Mammary epithelial cell (primary cell): ENCODE measurements around the gene GCLM.

Experiments used
- EZH2 ChIP-seq: IDR thresholded peaks from 2 replicates; pipeline ENCODE4 v1.6.1; 2012; ENCODE audit warnings: low read length, inconsistent platforms, borderline replicate concordance
- TF ChIP-seq, protein P1 (sequence below), 2 donors: IDR thresholded peaks in 1 of 2; conservative IDR thresholded peaks in 1 of 2; 2 replicates each; pipeline ENCODE4 v1.5.1; 2011 to 2012; ENCODE audit warnings: inconsistent platforms in 2 of 2, low read length in 2 of 2, mild to moderate bottlenecking in 2 of 2, control low read depth in 1 of 2, low read depth in 1 of 2; ENCODE audit not compliant: insufficient read depth in 1 of 2; ENCODE audit errors: extremely low read depth in 1 of 2

DNA sequence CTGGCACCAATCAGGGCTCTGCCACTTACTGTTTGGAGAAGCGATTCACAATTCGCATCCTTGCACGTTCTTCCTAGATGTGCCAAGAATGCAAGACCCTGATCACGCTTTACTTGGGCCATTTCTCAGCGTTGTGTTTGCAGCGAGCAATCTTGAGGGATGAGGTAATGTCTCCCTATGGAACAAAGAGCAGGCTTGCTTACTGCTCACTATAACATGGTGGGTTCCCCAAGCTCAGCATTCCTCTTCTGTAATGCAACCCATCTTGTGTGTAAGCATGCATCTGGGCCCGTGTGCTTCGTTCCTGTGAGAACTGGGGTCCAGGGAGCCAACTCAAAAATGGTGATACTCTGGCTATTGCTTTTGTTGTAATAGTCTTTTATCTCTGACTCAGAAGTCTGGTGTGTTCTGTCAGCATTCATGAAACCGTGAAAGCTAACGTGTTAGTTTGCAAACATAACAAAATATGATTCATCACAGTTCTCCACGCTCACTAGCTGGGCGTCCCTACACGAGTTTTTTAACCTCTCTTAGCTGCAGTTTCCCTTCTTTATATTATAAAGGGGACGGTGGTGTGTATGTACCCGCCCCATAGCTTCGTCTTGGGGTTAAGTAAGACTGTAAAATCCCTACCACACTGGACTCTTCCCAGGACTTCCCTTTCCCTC, 63.6 kb downstream of the GCLM start:
- TF ChIP-seq, protein P1, sequence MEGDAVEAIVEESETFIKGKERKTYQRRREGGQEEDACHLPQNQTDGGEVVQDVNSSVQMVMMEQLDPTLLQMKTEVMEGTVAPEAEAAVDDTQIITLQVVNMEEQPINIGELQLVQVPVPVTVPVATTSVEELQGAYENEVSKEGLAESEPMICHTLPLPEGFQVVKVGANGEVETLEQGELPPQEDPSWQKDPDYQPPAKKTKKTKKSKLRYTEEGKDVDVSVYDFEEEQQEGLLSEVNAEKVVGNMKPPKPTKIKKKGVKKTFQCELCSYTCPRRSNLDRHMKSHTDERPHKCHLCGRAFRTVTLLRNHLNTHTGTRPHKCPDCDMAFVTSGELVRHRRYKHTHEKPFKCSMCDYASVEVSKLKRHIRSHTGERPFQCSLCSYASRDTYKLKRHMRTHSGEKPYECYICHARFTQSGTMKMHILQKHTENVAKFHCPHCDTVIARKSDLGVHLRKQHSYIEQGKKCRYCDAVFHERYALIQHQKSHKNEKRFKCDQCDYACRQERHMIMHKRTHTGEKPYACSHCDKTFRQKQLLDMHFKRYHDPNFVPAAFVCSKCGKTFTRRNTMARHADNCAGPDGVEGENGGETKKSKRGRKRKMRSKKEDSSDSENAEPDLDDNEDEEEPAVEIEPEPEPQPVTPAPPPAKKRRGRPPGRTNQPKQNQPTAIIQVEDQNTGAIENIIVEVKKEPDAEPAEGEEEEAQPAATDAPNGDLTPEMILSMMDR (conservative IDR thresholded peaks at IDR 0.05 in 1 of 2, IDR thresholded peaks at IDR 0.05 in 1 of 2; ENCODE audit: extremely low read depth in 1 of 2, insufficient read depth in 1 of 2, low read depth in 1 of 2, low read length in 2 of 2) = no peak
- no peak for TF ChIP-seq EZH2
